HG03442 (cell line): ENCODE data around the gene PPM1F.

Experiments
- ATAC-seq: cut with Tn5 transposase; IDR thresholded peaks from one replicate; pipeline ENCODE4 v1.9.1; 2021; ENCODE audit warnings: mild to moderate bottlenecking, moderate library complexity; ENCODE audit not compliant: unreplicated experiment

Gene PPM1F

DNA sequence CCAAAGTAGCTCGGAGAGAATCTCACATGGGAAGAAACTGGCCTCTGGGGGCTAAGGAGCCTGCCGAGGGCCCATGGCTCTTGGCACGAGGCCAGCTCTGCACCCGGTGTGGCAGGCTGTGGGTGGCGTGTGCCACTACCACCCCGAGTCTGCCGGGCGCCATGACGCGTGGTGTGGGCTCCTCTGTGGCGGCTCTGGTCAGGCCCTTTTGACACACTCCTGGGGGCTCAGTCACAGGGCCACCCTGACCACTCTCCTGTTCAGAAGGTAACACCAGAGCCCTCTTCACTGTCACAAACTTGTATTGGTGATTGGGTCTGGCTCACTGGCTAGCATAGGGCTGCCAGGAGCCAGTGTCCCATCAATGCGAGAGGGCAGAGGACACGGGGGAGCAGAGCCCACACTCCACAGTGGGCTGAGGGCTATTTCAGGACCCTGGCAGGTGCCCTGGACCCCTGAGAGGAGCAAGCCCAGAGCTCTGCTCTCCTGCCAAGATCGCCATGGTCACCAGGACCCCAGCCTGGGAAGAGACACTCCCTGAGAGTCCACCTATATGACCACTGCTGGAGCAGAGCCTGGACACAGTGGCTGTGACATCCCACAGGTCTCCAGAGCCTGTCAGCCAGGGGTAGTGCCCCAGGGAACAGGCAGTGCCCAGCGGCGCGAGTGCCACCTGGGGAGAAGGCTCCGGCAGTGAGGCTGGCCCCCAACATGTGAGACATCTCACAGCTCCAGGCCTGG lies 8.6 kb upstream of the PPM1F start:
- no peak for ATAC-seq

GRCh38 chr22:21960200-21961126 lies 7.8 kb upstream of the PPM1F start:
- ATAC-seq: no peak

- ATAC-seq: no peak
These were observed 6.8 kb upstream of the PPM1F start for GRCh38 chr22:21959274-21960074.

DNA sequence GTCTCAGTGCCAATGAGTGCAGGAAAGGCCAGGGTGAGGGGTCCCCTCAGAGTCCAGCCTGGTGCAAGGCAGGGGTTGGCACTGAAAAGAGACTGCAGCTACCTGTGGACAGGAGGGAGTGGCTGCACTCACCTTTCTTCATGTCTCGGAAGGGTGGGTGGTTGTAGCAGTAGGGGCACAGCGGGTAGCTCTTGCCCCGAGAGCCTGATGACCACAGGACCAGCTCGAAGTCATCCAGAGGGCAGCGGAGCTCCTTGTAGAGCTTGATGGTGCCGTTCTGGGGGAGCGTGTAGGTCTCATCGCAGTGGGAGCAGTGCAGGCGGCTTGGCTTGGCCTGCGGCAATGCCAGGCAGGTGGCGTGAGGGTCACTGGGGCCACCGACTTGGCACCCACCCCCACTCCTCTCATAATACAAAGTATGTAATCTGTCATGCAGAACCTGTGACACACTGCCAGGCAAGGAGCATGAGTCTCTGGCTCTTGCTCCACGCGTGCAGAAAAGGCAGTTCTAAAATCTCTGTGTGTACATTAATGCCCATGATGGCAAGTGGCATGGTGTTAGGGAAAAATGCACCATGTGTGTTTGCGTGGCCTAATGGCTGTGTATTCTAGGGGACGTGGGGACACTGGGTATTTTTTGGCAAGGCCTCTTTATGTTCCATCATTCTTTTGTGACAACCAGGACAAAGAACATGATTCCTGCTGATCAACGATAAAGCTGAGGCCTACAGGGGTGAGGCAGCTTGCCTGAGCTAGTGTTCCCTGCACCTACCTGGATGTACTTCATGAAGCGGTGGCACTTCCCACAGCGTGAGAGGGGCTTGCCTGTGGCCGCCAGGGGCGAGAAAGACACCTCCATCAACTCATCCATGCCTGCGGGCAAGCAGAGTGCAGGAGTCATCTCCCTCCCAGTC lies 6.0 kb upstream of the PPM1F start:
- no peak for ATAC-seq

GRCh38 chr22:21951931-21952465 lies 650 bp downstream of the PPM1F start:
- no peak for ATAC-seq

DNA sequence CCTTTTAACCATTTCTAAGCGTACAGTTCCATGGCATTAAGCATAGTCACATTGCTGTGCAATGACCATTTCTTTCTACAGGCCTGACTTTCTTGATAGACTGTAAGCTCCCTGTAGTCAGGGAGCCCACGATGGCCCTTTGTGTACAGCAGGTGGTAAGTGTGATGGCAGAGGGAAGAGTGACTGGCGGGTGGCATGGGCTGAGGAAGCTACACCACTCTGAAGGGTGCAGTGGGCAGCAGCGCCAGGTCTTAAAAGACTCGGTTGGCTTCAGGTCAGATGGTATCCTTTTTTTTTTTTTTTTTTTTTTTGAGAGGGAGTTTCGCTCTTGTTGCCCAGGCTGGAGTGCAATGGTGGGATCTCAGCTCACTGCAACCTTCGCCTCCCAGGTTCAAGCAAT lies 1.6 kb downstream of the PPM1F start:
- no peak for ATAC-seq

DNA sequence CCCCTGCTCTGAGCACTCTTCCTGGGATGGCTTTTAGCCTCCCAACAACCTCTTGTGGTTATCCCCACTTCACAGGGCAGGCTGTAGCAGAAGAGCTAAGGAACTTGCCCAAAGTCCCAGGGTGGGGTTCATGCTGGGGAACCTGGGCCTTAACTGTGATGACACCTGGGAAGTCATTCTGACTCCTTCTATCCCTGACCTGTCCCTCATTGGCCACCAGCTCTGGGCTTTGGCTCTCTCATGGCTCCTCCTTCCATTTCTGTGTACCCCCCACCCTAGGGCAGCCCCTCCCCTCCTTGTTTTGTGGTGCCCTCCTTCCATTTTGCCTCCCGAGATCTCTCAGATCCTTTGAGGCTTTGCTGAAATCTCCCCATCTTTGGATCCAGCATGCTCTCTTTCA lies 2.7 kb downstream of the PPM1F start:
- ATAC-seq: no peak

DNA sequence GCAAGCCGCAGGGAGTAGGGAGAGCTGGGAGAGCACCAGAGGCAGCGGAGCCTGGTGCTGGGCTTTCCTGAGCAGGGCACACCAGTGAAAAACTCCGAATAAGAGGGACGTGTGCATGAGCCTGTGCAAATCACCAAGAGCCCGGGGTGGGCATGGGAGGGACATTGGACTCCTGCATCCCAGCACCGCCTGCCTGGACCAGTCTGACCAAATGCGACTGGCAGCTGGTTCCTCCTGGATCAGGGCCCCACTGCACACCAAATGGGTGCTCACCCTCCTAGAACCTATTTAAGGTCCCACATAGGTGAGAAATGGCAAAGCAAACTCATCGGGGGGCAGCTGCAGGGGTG lies 3.1 kb downstream of the PPM1F start:
- ATAC-seq: no peak

DNA sequence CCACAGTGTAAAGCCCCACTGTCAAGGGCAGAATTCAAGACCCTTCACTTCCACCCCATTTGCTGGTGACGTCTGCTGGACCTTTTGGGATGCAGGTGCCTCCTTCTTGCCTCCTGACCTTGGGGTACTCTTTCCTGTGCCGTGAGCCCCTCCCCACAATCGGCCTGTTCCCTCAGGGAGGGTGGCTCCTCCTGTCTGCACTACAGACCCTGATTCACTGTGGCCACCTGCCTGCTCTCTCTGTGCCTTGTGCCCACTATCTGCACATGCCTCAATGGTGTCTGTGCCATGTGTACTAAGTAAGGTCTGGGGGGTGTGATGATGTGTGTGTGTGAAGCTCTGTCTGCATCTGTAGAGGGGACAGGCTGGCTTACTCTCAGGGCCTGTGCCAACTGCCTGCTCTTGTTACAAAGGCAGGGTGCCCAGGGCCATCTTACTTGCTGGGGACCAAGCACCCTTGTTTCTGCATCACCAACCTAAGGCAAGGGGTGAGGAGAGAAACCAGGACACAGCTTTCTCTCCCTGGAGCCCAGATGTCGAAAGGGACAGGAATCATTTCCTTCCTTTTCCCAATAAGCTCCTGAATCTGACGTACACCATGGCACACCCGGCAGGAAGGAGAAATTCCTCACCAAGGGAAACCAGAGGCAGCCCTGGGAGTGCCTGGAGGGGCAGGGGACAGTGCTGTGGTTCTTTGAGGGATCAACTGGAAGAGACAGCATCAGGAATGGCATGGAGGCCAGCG lies 3.7 kb downstream of the PPM1F start:
- ATAC-seq: no peak

DNA sequence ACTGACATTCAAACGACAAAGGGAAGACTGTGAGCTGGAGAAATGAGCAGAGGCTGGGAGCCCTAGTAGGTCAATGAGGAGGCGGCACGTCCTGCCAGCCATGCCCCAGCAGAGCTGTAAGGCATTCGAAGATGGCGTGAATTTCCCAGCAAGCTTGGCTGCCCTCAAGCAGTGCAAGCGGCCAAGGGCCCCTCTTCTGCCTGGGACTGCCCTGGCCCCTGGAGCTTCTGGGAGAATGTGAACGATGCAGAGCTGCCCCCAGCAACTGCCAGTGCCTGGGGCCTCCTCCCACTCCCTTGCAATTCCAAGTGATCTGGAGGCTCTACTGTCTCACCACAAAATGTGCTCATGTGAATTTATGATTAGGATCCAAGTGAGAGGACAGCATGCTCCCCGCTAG lies 4.3 kb downstream of the PPM1F start:
- ATAC-seq: no peak

DNA sequence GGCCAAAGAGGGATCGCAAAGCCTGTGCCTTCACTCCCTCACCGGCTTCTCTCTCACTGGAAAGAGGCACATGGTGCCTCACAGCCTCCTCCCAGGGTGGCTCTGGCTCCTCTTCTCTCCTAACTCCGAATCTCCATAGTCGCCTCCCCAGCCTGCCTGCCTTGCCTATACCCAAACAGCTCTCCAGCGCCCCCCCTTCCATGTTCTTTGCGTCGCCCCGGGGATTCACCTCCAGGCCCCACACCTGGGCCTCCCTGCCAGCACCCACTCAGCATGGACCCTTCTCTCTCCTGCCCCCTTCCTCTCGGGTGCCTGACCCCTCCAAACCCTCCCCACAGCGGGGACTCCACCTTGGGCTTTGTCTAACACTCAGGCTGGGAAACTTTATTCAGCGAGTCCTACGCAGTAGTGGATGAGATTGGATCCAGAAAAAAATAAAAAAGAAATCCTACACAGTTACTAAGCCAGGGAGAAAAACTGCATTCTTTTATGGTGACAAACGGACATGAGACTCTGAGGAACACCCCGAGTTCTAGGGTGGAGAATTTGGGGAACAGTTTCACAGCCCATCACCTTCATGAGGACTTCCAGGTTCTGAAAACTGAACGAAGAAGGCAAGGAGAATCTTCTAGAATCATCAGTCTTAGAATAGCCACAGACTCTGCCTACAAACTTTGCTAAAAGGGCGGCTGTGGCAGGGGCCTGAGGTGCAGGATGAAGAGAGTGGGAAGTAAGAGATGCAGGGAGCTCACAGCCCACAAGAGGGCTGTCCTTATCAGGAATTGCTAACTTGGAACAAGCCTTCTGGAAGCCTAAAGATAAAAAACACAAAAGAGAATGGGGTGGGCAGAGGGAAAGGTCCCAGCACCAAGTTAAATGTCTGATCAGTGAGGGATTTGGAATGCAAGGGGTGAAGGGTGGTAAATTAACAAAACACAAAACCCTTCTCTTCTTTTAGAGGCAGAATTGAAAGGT lies 5.3 kb downstream of the PPM1F start:
- no peak for ATAC-seq

DNA sequence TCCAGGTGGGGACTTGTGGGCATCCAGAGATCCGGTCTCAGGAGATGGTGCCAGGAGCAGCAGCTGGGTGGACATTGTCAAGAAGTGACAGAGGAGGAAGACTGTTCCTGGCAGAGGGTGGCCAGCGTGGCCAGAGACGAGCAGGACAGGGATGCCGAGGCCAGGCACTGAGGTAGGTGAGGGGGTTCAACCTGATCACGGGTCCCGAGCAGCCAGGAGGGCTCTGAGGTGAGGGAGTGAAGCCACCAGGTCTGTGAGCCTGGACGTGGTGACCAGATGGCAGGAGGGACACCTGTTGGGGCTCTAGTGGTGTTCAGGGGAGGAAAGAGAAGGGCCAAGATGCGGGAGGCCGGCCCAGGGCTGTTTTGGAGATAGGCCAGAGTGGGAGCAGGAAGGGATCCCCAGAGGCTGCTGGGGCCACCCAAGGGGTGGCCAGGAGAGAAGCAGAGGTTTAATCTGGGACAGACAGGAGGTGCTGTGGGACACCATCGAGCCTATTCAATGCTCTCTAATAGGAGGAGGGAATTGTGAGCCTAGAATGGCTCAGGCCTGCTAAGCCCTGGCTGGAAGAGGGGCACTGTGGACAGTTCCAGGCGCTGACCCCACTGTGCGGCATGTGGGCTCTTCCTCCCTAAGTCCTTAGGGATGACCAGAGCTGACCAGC lies 6.3 kb downstream of the PPM1F start:
- ATAC-seq: no peak

- no peak for ATAC-seq
These were observed 7.0 kb downstream of the PPM1F start for GRCh38 chr22:21945453-21946261.

DNA sequence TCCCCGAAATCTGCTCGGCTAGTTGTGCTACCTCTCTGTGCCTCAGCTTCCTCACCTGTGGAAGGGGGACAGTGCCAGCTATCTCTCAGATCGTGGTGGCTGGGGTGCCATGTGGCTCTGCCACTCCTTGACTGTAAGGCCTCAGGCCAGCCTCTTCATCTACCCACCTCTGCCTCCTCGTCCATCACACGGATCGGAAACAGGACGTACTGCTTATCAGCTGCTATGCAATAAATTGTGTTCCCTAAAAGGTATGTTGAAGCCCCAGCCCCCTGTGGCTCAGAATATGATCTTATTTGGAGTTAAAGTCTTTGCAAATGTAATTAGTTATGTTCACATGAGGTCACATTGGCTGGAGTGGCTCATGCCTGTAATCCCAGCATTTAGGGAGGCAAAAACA lies 7.8 kb downstream of the PPM1F start:
- ATAC-seq: no peak

GRCh38 chr22:21943571-21944448 lies 8.8 kb downstream of the PPM1F start:
- ATAC-seq: no peak
